AG09319 (cell line): Measurements from ENCODE around the gene ATXN1.
"Not testable (repeated sequence)": the region's sequence is repeated elsewhere in the genome, so short reads cannot be mapped to it uniquely, and the experiment has no call there.

Experiments
- DNase-seq: peaks from one replicate; pipeline ENCODE4 v3.0.0-alpha.2; 2010; ENCODE audit warnings: low read depth; ENCODE audit errors: extremely low read depth
- CTCF ChIP-seq: IDR thresholded peaks from 2 replicates; pipeline ENCODE4 v1.5.1; 2011; ENCODE audit warnings: low read depth, mild to moderate bottlenecking, inconsistent platforms, low read length, moderate library complexity

ATXN1 gene

GRCh38 chr6:16711546-16712254 lies 49.6 kb downstream of the ATXN1 start:
- no peak for TF ChIP-seq CTCF
- DNase-seq = no peak

GRCh38 chr6:16706911-16707783 lies 54.1 kb downstream of the ATXN1 start:
- DNase-seq = no peak
- no peak for TF ChIP-seq CTCF

GRCh38 chr6:16706491-16706890 lies 54.8 kb downstream of the ATXN1 start:
- DNase-seq = not testable (repeated sequence)

DNA sequence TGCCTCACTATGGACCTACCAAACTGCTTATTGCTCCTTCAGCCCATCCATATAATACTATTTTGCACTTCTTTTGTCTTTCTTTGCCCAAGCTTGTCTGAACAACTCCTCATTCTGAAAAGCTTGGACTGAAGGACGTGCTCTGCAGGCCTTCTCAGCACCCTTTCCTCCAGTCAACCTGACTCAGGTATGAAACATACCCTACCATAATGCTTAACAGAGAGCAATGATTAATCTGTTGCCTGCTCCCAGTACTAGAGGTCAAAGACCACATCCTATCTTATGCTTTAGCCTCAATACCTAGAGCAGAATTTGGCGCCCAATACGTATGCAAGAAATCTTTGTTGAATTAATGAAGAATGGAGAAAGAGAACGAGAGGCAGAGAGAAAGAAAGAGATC lies 55.2 kb downstream of the ATXN1 start:
- no peak for TF ChIP-seq CTCF
- no peak for DNase-seq

- TF ChIP-seq CTCF = no peak
- no peak for DNase-seq
Measured at GRCh38 chr6:16705081-16705993, 55.9 kb downstream of the ATXN1 start.

GRCh38 chr6:16704401-16705045 lies 56.7 kb downstream of the ATXN1 start:
- DNase-seq = no peak
- TF ChIP-seq CTCF = no peak

GRCh38 chr6:16702627-16703378 lies 58.5 kb downstream of the ATXN1 start:
- DNase-seq = not testable (repeated sequence)
